HepG2 (cell line): ENCODE results near the gene CFL1. TPM values are rescaled to one million over a fixed set of nuclear protein-coding genes. Genes with fewer than 3 reads are reported as not detected.

Source experiments
- ADNP ChIP-seq: sonication (generic); formaldehyde crosslinking; IDR thresholded peaks from 2 replicates; pipeline ENCODE4 v1.4.0; 2020; ENCODE audit warnings: missing genetic modification reagents
- AFF4 ChIP-seq: sonication (generic); formaldehyde crosslinking; IDR thresholded peaks from 2 replicates; pipeline ENCODE4 v1.4.0; 2020; ENCODE audit warnings: missing genetic modification reagents
- CEBPG ChIP-seq: IDR thresholded peaks from 2 replicates; pipeline ENCODE4 v1.6.1; 2016
- CHCHD3 ChIP-seq: sonication (generic); formaldehyde crosslinking; IDR thresholded peaks from 2 replicates; pipeline ENCODE4 v1.8.0; 2022; ENCODE audit warnings: mild to moderate bottlenecking, missing genetic modification reagents, moderate library complexity
- DMAP1 ChIP-seq: IDR thresholded peaks from 2 replicates; pipeline ENCODE4 v1.6.1; 2016
- HNRNPK ChIP-seq: fragments of 200-400 bp; formaldehyde crosslinking; IDR thresholded peaks from 2 replicates; pipeline ENCODE4 v1.6.1; 2018; ENCODE audit warnings: low read length, low read depth, moderate library complexity, mild to moderate bottlenecking; ENCODE audit not compliant: poor library complexity, severe bottlenecking
- LBX2 ChIP-seq: sonication (generic); formaldehyde crosslinking; IDR thresholded peaks from 2 replicates; pipeline ENCODE4 v1.5.0; 2020; ENCODE audit warnings: missing genetic modification reagents, mild to moderate bottlenecking, borderline replicate concordance
- MNT ChIP-seq: fragments of 450-650 bp; IDR thresholded peaks from 2 replicates; pipeline ENCODE4 v1.6.1; 2016
- PCBP1 ChIP-seq: fragments of 200-400 bp; formaldehyde crosslinking; IDR thresholded peaks from 2 replicates; pipeline ENCODE4 v1.6.1; 2017; ENCODE audit warnings: mild to moderate bottlenecking, low read depth, low read length, borderline replicate concordance
- PHB2 ChIP-seq: fragments of 450-650 bp; IDR thresholded peaks from 2 replicates; pipeline ENCODE4 v1.6.1; 2018; ENCODE audit not compliant: partially characterized antibody
- SOX6 ChIP-seq, 2 experiments: fragments of 450-650 bp in 1 of 2; sonication (generic) in 1 of 2; formaldehyde crosslinking in 1 of 2; IDR thresholded peaks; 2 replicates each; pipeline versions ENCODE4 v1.4.0 to v1.6.1; 2017 to 2020; ENCODE audit warnings: antibody characterized with exemption in 1 of 2, mild to moderate bottlenecking in 1 of 2, missing genetic modification reagents in 1 of 2
- SP140L ChIP-seq: sonication (generic); formaldehyde crosslinking; IDR thresholded peaks from 2 replicates; pipeline ENCODE4 v1.4.0; 2020; ENCODE audit warnings: missing genetic modification reagents, borderline replicate concordance
- SP4 ChIP-seq: sonication (generic); formaldehyde crosslinking; IDR thresholded peaks from 2 replicates; pipeline ENCODE4 v1.8.1; 2023; ENCODE audit warnings: mild to moderate bottlenecking, missing genetic modification reagents
- TBL1XR1 ChIP-seq: fragments of 150-350 bp; IDR thresholded peaks from 2 replicates; pipeline ENCODE4 v1.6.1; 2014; ENCODE audit warnings: borderline replicate concordance, low read length; ENCODE audit not compliant: partially characterized antibody
- ZC3H13 ChIP-seq: sonication (generic); formaldehyde crosslinking; IDR thresholded peaks from 2 replicates; pipeline ENCODE4 v1.8.1; 2023; ENCODE audit warnings: mild to moderate bottlenecking, missing genetic modification reagents, moderate library complexity
- ZNF101 ChIP-seq: sonication (generic); formaldehyde crosslinking; IDR thresholded peaks from 2 replicates; pipeline ENCODE4 v1.4.0; 2020; ENCODE audit warnings: mild to moderate bottlenecking, low read depth, missing genetic modification reagents, borderline replicate concordance
- ZNF124 ChIP-seq: sonication (generic); formaldehyde crosslinking; IDR thresholded peaks from 2 replicates; pipeline ENCODE4 v1.4.0; 2020; ENCODE audit warnings: missing genetic modification reagents
- ZNF530 ChIP-seq: sonication (generic); formaldehyde crosslinking; IDR thresholded peaks from 2 replicates; pipeline ENCODE4 v1.5.0; 2020; ENCODE audit warnings: low read depth, mild to moderate bottlenecking, missing genetic modification reagents
- ZNF567 ChIP-seq: sonication (generic); formaldehyde crosslinking; IDR thresholded peaks from 2 replicates; pipeline ENCODE4 v1.8.1; 2023; ENCODE audit warnings: mild to moderate bottlenecking, missing genetic modification reagents, borderline replicate concordance
- ZNF589 ChIP-seq: sonication (generic); formaldehyde crosslinking; conservative IDR thresholded peaks from 2 replicates; pipeline ENCODE4 v1.8.0; 2022; ENCODE audit warnings: mild to moderate bottlenecking, moderate library complexity, missing genetic modification reagents
- ZNF772 ChIP-seq: sonication (generic); formaldehyde crosslinking; IDR thresholded peaks from 2 replicates; pipeline ENCODE4 v1.5.0; 2020; ENCODE audit warnings: mild to moderate bottlenecking, missing genetic modification reagents
- ZSCAN12 ChIP-seq: sonication (generic); formaldehyde crosslinking; IDR thresholded peaks from 2 replicates; pipeline ENCODE4 v1.9.0; 2021; ENCODE audit warnings: mild to moderate bottlenecking, missing genetic modification reagents
- polyA plus RNA-seq, 8 experiments: library from polyadenylated mRNA; depleted of rRNA in 3 of 8; stranded (reverse) in 7 of 8; unstranded in 1 of 8; fragments of >200 nt; fragmentation: Illumina TruSeq in 4 of 8; extraction: Trizol in 4 of 8; gene quantifications; 2 replicates each; pipeline versions ENCODE4 v1.2.1 to v1.2.3, GENCODE V29; 2011 to 2016; ENCODE audit warnings: low read depth in 4 of 8, missing spikeins in 1 of 8, mixed read lengths in 1 of 8; ENCODE audit not compliant: insufficient read depth in 1 of 8
- total RNA-seq, 5 experiments: library from RNA; depleted of rRNA; stranded (reverse); fragments of >200 nt; fragmentation: Illumina TruSeq; extraction: Trizol; gene quantifications; 2 replicates each; pipeline ENCODE4 v1.2.3, GENCODE V29; 2016; ENCODE audit warnings: low read depth in 1 of 5
- TF ChIP-seq, protein P1 (sequence below): sonication (generic); formaldehyde crosslinking; IDR thresholded peaks from 2 replicates; pipeline ENCODE4 v1.4.0; 2020; ENCODE audit warnings: missing genetic modification reagents

CFL1 gene
- total and polyA plus RNA-seq, 2 of the 13 experiments (the other 11 are each of a cell fraction or from before 2014, with no cell fraction given) = 379 to 383 TPM

- TF ChIP-seq HNRNPK (peak; percentile 59), SP4 (CRISPR knock-in tag) (peak; percentile 70; the same call in 1 of the 2 replicates), ZNF589 (no peak), MNT (no peak), LBX2 (CRISPR knock-in tag) (no peak), ZNF530 (CRISPR knock-in tag) (no peak), ADNP (CRISPR knock-in tag) (peak; percentile 27; the same call in 1 of the 2 replicates), ZSCAN12 (CRISPR knock-in tag) (0 out of 2 replicates have a peak, but pooled peaks have one; percentile 65), ZNF101 (CRISPR knock-in tag) (no peak), CEBPG (CRISPR knock-in tag) (no peak), ZNF772 (peak; percentile 72), PHB2 (no peak), AFF4 (CRISPR knock-in tag) (0 out of 2 replicates have a peak, but pooled peaks have one; percentile 23), SP140L (CRISPR knock-in tag) (0 out of 2 replicates have a peak, but pooled peaks have one; percentile 26), PCBP1 (no peak), DMAP1 (CRISPR knock-in tag) (peak; percentile 82), ZNF567 (no peak), SOX6 (IDR thresholded peaks at IDR 0.05) (no peak), SOX6 (CRISPR knock-in tag; IDR thresholded peaks at IDR 0.05) (peak; percentile 69), ZNF124 (CRISPR knock-in tag) (no peak), ZC3H13 (CRISPR knock-in tag) (peak; percentile 76; the same call in 1 of the 2 replicates), CHCHD3 (CRISPR knock-in tag) (peak; percentile 22; the same call in 1 of the 2 replicates), TBL1XR1 (no peak)
- TF ChIP-seq, protein P1, sequence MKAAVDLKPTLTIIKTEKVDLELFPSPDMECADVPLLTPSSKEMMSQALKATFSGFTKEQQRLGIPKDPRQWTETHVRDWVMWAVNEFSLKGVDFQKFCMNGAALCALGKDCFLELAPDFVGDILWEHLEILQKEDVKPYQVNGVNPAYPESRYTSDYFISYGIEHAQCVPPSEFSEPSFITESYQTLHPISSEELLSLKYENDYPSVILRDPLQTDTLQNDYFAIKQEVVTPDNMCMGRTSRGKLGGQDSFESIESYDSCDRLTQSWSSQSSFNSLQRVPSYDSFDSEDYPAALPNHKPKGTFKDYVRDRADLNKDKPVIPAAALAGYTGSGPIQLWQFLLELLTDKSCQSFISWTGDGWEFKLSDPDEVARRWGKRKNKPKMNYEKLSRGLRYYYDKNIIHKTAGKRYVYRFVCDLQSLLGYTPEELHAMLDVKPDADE (CRISPR knock-in tag) = 0 out of 2 replicates have a peak, but pooled peaks have one; percentile 43
These were observed 2.5 kb upstream of the CFL1 start, which contains the start of gene MUS81 (continued) for GRCh38 chr11:65860278-65861164.
